Fibroblast of the aortic adventitia (primary cell): Measurements from ENCODE around the gene CAPRIN1. TPM values are rescaled to one million over a fixed set of nuclear protein-coding genes. Genes with fewer than 3 reads are reported as not detected.
"Not testable (repeated sequence)": the region's sequence is repeated elsewhere in the genome, so short reads cannot be mapped to it uniquely, and the experiment has no call there.

Experiments
- DNase-seq: peaks from one replicate; pipeline ENCODE4 v3.0.0-alpha.2; 2010; ENCODE audit warnings: low read depth
- H3K4me3 ChIP-seq: 2 replicates; pipeline ENCODE4 v1.5.1; 2011; ENCODE audit warnings: low read depth, mild to moderate bottlenecking, control low read depth, low read length, moderate library complexity
- CTCF ChIP-seq: IDR thresholded peaks from 2 replicates; pipeline ENCODE4 v1.5.1; 2011; ENCODE audit warnings: mild to moderate bottlenecking, low read length, control low read depth, inconsistent platforms; ENCODE audit not compliant: insufficient read depth
- total RNA-seq: library from RNA; depleted of rRNA; stranded (reverse); fragments of >200 nt; gene quantifications from 2 replicates; pipeline ENCODE4 v1.2.3, GENCODE V29; 2012; ENCODE audit warnings: low replicate concordance

CAPRIN1 gene
- total RNA-seq, 1 donor = 295 TPM

DNA sequence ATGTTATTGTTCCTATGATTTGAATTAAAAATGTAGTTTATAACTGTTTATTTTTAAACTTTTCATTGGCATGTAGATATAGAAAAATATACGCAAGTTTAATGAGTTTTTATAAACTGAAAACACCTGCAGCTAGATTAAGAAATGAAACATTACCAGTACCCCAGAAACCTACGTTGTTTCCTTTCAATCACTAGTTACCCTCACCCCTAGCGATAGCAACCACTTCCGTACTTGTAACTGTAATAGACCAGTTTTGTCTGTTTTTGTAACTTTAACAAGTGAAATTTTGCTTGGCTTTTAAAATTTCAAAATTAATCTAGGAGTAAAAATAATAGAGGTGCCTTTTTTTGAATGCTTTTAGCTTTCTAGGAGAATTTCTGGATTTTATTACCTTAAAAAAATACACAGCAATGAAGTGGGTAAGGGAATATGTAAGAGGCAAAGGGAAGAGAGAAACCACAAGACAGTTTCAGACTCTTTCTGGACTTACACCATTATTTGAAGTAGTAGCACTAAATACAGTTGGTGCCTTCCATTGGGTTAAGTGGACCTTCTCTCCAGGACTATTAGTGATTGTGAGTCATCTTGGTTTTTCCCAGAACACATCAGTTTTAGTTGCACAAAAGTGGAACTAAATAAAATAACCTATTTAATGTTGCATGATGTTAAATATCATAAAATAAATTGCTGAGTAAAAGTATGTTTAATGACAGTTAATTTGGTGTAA lies 35.2 kb downstream of the CAPRIN1 start:
- TF ChIP-seq CTCF = no peak
- H3K4me3 ChIP-seq = no peak overlapping the region
- DNase-seq = no peak

DNA sequence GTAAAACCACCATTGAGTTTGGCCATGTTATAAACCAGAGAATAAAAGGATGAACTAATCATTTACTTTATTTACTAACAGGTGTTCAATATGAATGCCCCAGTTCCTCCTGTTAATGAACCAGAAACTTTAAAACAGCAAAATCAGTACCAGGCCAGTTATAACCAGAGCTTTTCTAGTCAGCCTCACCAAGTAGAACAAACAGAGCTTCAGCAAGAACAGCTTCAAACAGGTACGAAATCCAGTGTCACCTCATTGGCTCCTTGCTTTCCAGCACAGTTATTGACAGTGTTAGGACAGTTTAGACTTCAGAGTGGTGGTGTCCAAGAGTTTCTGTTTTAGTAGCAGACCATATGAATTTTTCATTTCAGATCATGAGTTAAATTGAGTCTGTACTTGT lies 40.3 kb downstream of the CAPRIN1 start:
- TF ChIP-seq CTCF = no peak
- DNase-seq = no peak
- H3K4me3 ChIP-seq = no peak overlapping the region

- not testable (repeated sequence) for DNase-seq, H3K4me3 ChIP-seq
Measured at GRCh38 chr11:34094900-34095299, 43.4 kb downstream of the CAPRIN1 start.

GRCh38 chr11:34098813-34099212 lies 47.3 kb downstream of the CAPRIN1 start:
- no peak for TF ChIP-seq CTCF
- DNase-seq = no peak

GRCh38 chr11:34104680-34105078 lies 53.1 kb downstream of the CAPRIN1 start:
- peak overlapping the region; percentile 96 for H3K4me3 ChIP-seq
- no peak for DNase-seq
- no peak for TF ChIP-seq CTCF

More at GRCh38 chr11:34098813-34099212, 47.3 kb downstream of the CAPRIN1 start:
- H3K4me3 ChIP-seq = no peak overlapping the region

- peak; percentile 9 for TF ChIP-seq CTCF
- H3K4me3 ChIP-seq = peak within 1 kb of the TSS; percentile 96
- peak; percentile 99 for DNase-seq
Measured at GRCh38 chr11:34105079-34105956, 53.8 kb downstream of the CAPRIN1 start, which contains the start of gene NAT10. NAT10 (plus strand) TSS chr11:34105629; CDS start chr11:34108226, 2,597 bp downstream.

DNA sequence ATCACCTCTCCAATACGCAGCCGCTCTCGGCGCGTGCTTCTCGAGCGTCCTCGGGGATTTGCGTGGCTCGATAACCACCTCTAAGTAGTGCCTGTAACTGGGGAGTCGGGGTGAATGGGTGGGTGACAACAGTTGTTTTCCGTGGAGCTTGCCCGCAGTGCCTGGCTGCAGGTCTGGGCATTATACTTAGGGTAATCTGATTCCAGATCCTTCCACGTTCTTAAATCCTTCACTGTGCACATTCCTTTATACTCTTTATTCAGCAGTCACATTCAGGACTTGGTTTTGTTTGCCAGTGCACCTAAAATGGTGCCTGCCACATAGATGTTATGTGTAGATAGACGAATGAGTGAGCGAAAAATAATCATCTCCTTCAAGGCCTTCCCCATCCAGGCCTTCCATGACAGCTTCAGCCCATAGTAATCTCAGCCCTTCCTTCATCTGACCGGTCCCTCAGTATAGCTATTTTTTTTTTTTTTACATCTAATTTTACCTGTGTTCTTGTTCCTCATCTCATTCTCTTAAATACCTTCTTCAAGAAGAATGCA lies 54.5 kb downstream of the CAPRIN1 start:
- no peak for TF ChIP-seq CTCF

More for the DNA sequence above, 54.5 kb downstream of the CAPRIN1 start:
- peak overlapping the region; percentile 96 for H3K4me3 ChIP-seq
- peak; percentile 36 for DNase-seq
